ENCODE data around the gene GRXCR1. TPM values are rescaled to one million over a fixed set of nuclear protein-coding genes. Genes with fewer than 3 reads are reported as not detected.

GRXCR1 gene
- total and polyA plus RNA-seq, 2 of the 4 experiments (the other 2 are of a cell fraction), result not detected

GRCh38 chr4:42878863-42879262 lies 13.7 kb upstream of the GRXCR1 start:
- Histone ChIP-seq H2AK9ac (replicated peaks; ENCODE audit: low read depth, low read length, poor library complexity) (no peak overlapping the region), H2BK5ac (ENCODE audit: low read depth, low read length, poor library complexity, severe bottlenecking) (no peak overlapping the region), H3K4me2 (ENCODE audit: low read depth, low read length) (no peak overlapping the region), H3K9ac (ENCODE audit: low read depth, low read length) (no peak overlapping the region), H3K4me1 (ENCODE audit: control insufficient read depth, insufficient read depth, low read length) (no peaks in the 10 kb centered on the region), H2BK20ac (ENCODE audit: low read depth, low read length) (no peak overlapping the region), H4K91ac (ENCODE audit: insufficient read depth, low read depth, low read length) (no peak overlapping the region), H4K5ac (ENCODE audit: low read depth, low read length) (no peak overlapping the region), H3K9me3 (ENCODE audit: control insufficient read depth, insufficient read depth, low read length) (no peaks in the 10 kb centered on the region), H2BK15ac (ENCODE audit: low read depth, low read length) (no peak overlapping the region), H3K4ac (ENCODE audit: low read depth, low read length) (no peak overlapping the region), H3K79me1 (ENCODE audit: low read depth in 1 of 2, low read length in 2 of 2) (no peaks in the 10 kb centered on the region), H3K56ac (ENCODE audit: extremely low read depth, insufficient read depth, low read length) (no peak overlapping the region), H3K18ac (ENCODE audit: low read depth, low read length) (no peak overlapping the region), H3K23ac (ENCODE audit: low read depth, low read length) (no peak overlapping the region), H3K4me3 (ENCODE audit: insufficient read depth, low read depth, low read length) (no peak overlapping the region), H3K27ac (ENCODE audit: insufficient read depth, low read length) (no peak overlapping the region), H4K20me1 (ENCODE audit: insufficient read depth, low read length) (no peaks in the 10 kb centered on the region), H3K14ac (replicated peaks; ENCODE audit: low read depth, low read length) (no peak overlapping the region), H2BK120ac (ENCODE audit: low read depth, low read length) (no peak overlapping the region), H2AK5ac (ENCODE audit: low read depth, low read length) (no peak overlapping the region), H3K36me3 (ENCODE audit: control insufficient read depth, insufficient read depth, low read length) (no peaks in the 10 kb centered on the region), H3K27me3 (ENCODE audit: control insufficient read depth, insufficient read depth, low read length) (no peaks in the 10 kb centered on the region), H2AFZ (replicated peaks; ENCODE audit: low read length, poor library complexity) (no peak overlapping the region), H4K8ac (ENCODE audit: low read depth in 2 of 2, low read length in 2 of 2) (no peak overlapping the region), H3K9me1 (ENCODE audit: insufficient read depth, low read length) (no peaks in the 10 kb centered on the region)
- BruUV-seq (replicated peaks), result no TSS peak
- no CpG with 5 or more reads among the region's 3 CpGs for WGBS, 2 experiments (ENCODE audit: extremely low coverage in 2 of 2, insufficient read length in 1 of 2)
- POLR2A ChIA-PET (ENCODE audit: unreplicated experiment), result no interaction called here
- CTCF ChIA-PET, result no interaction called here
- DNase-seq, result no peak
- intact Hi-C loops (cut with micrococcal nuclease) (no loop called here), dilution Hi-C loops (cut with HindIII; ENCODE audit: low sequenced_read_pairs, unreplicated experiment) (no loop called here), in situ Hi-C loops (cut with MboI; ENCODE audit: low sequenced_read_pairs) (no loop called here)
- TF ChIP-seq RFX5 (IDR thresholded peaks at IDR 0.05; ENCODE audit: low read depth, low read length), result no peak
- no peak for TF ChIP-seq MAZ (IDR thresholded peaks at IDR 0.05; ENCODE audit: borderline replicate concordance, low read depth, low read length)
- TF ChIP-seq RAD21 (IDR thresholded peaks at IDR 0.05; ENCODE audit: low read length), result no peak
- no peak for TF ChIP-seq NFE2L2 (IDR thresholded peaks at IDR 0.05; ENCODE audit: low read depth, low read length)
- no peak for TF ChIP-seq CEBPB (IDR thresholded peaks at IDR 0.05; ENCODE audit: low read depth, low read length)
- no peak for TF ChIP-seq MAFK (IDR thresholded peaks at IDR 0.05; ENCODE audit: low read depth, low read length)
- TF ChIP-seq RCOR1 (IDR thresholded peaks at IDR 0.05; ENCODE audit: insufficient replicate concordance, low read length), result no peak
- TF ChIP-seq FOS (IDR thresholded peaks at IDR 0.05; ENCODE audit: low read depth, low read length), result no peak
- TF ChIP-seq USF2 (IDR thresholded peaks at IDR 0.05; ENCODE audit: low read depth, low read length), result no peak
- TF ChIP-seq ELK1 (IDR thresholded peaks at IDR 0.05; ENCODE audit: borderline replicate concordance, low read depth, low read length), result no peak
- no peak for ATAC-seq (ENCODE audit: low read depth)

Data from IMR-90 (cell line).